ENCODE data around the gene TBC1D5.

The TBC1D5 gene

GRCh38 chr3:17765819-17766472 lies 23.5 kb upstream of the TBC1D5 start:
- no peaks in the 10 kb centered on the region for H3K9me3 ChIP-seq (ENCODE audit: insufficient read depth, low read depth, low read length)
- no peak overlapping the region for H3K4me2 ChIP-seq (ENCODE audit: low read depth, low read length, poor library complexity, severe bottlenecking)
- H4K20me1 ChIP-seq (ENCODE audit: insufficient read depth, low read length, poor library complexity, severe bottlenecking) = no peaks in the 10 kb centered on the region
- no peaks in the 10 kb centered on the region for H3K9me2 ChIP-seq (replicated peaks; ENCODE audit: low read depth, low read length)
- H3K9ac ChIP-seq (ENCODE audit: low read depth, low read length, poor library complexity, severe bottlenecking) = no peak overlapping the region
- no peaks in the 10 kb centered on the region for H3K36me3 ChIP-seq (ENCODE audit: insufficient read depth, low read length)
- H2AFZ ChIP-seq (ENCODE audit: low read length) = no peak overlapping the region
- no peaks in the 10 kb centered on the region for H3K27me3 ChIP-seq (ENCODE audit: insufficient read depth, low read length, poor library complexity, severe bottlenecking)
- H3K79me2 ChIP-seq (ENCODE audit: insufficient read depth, low read length) = no peaks in the 10 kb centered on the region
- H3K4me1 ChIP-seq (ENCODE audit: insufficient read depth, low read length, poor library complexity, severe bottlenecking) = peaks cover 1% of the 10 kb centered on the region
- no peak for TF ChIP-seq CTCF (conservative IDR thresholded peaks at IDR 0.05; ENCODE audit: low read length)
- no peak for TF ChIP-seq EZH2phosphoT487 (IDR thresholded peaks at IDR 0.05; ENCODE audit: borderline replicate concordance)
- H3K4me3 ChIP-seq (ENCODE audit: low read length, poor library complexity, severe bottlenecking) = no peak overlapping the region
- no peaks in the 10 kb centered on the region for H3F3A ChIP-seq (ENCODE audit: low read depth)

DNA sequence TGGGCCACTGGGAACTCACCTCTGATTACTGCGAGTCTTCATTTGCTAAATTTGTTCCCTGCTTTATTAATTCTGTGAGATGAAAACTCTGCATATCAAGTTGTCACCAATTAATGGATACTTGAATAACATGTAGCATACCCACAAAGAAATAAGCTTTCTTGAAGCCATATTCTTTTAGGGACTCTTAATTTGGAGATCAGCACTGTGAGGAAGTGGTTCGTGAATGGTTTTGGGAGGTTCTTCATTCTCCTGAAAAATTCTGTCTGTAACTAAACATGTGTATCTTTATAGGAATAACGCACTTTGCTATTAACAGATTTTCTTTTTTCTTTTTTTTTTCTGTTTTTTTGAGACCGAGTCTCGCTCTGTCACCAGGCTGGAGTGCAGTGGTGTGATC lies 19.1 kb upstream of the TBC1D5 start:
- Histone ChIP-seq H3K9me3 (ENCODE audit: insufficient read depth, low read depth, low read length) (no peaks in the 10 kb centered on the region), H3K79me2 (ENCODE audit: insufficient read depth, low read length) (no peaks in the 10 kb centered on the region), H3K36me3 (ENCODE audit: insufficient read depth, low read length) (no peaks in the 10 kb centered on the region), H3K9me2 (replicated peaks; ENCODE audit: low read depth, low read length) (no peaks in the 10 kb centered on the region), H3K4me1 (ENCODE audit: insufficient read depth, low read length, poor library complexity, severe bottlenecking) (no peaks in the 10 kb centered on the region), H3K27me3 (ENCODE audit: insufficient read depth, low read length, poor library complexity, severe bottlenecking) (no peaks in the 10 kb centered on the region), H3K9ac (ENCODE audit: low read depth, low read length, poor library complexity, severe bottlenecking) (no peak overlapping the region), H2AFZ (ENCODE audit: low read length) (no peak overlapping the region), H3F3A (ENCODE audit: low read depth) (no peaks in the 10 kb centered on the region), H3K4me3 (ENCODE audit: low read length, poor library complexity, severe bottlenecking) (no peak overlapping the region), H4K20me1 (ENCODE audit: insufficient read depth, low read length, poor library complexity, severe bottlenecking) (no peaks in the 10 kb centered on the region), H3K4me2 (ENCODE audit: low read depth, low read length, poor library complexity, severe bottlenecking) (no peak overlapping the region)
- no peak for TF ChIP-seq CTCF (conservative IDR thresholded peaks at IDR 0.05; ENCODE audit: low read length)
- no peak for TF ChIP-seq EZH2phosphoT487 (IDR thresholded peaks at IDR 0.05; ENCODE audit: borderline replicate concordance)

DNA sequence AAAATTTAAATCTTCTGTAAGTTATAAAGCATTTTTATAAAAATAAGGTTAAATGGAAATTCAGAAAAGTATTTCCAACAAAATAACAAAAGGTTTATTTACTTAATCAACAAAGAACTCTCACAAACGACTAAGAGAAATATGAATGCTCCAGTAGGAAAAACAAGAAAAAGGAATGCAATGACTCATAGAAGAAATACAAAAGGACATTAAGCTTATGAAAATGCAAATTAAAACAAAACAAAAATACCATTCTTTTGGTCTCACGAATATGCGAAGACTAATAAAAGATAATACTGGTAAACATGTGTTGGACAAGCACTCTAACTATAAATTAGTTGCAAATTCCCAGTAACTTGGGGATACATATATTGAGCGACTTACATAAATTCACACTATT lies 17.5 kb upstream of the TBC1D5 start:
- Histone ChIP-seq H3K27me3 (ENCODE audit: insufficient read depth, low read length, poor library complexity, severe bottlenecking) (no peaks in the 10 kb centered on the region), H3K9ac (ENCODE audit: low read depth, low read length, poor library complexity, severe bottlenecking) (no peak overlapping the region), H4K20me1 (ENCODE audit: insufficient read depth, low read length, poor library complexity, severe bottlenecking) (no peaks in the 10 kb centered on the region), H3K79me2 (ENCODE audit: insufficient read depth, low read length) (no peaks in the 10 kb centered on the region), H3K4me2 (ENCODE audit: low read depth, low read length, poor library complexity, severe bottlenecking) (no peak overlapping the region), H3K9me3 (ENCODE audit: insufficient read depth, low read depth, low read length) (no peaks in the 10 kb centered on the region), H3K9me2 (replicated peaks; ENCODE audit: low read depth, low read length) (no peaks in the 10 kb centered on the region), H3K36me3 (ENCODE audit: insufficient read depth, low read length) (no peaks in the 10 kb centered on the region), H2AFZ (ENCODE audit: low read length) (no peak overlapping the region), H3K4me1 (ENCODE audit: insufficient read depth, low read length, poor library complexity, severe bottlenecking) (peaks cover 9% of the 10 kb centered on the region), H3F3A (ENCODE audit: low read depth) (no peaks in the 10 kb centered on the region), H3K4me3 (ENCODE audit: low read length, poor library complexity, severe bottlenecking) (no peak overlapping the region)
- TF ChIP-seq CTCF (conservative IDR thresholded peaks at IDR 0.05; ENCODE audit: low read length) (no peak), EZH2phosphoT487 (IDR thresholded peaks at IDR 0.05; ENCODE audit: borderline replicate concordance) (no peak)

Data from Loucy (cell line).